SH-SY5Y (cell line): ENCODE measurements around the gene CHAMP1.

Source experiments
- GATA2 ChIP-seq: IDR thresholded peaks from 2 replicates; pipeline ENCODE4 v1.6.1; 2011; ENCODE audit warnings: mild to moderate bottlenecking, low read depth, low read length
- GATA3 ChIP-seq: IDR thresholded peaks from 2 replicates; pipeline ENCODE4 v1.6.1; 2011; ENCODE audit warnings: low read depth, mild to moderate bottlenecking, low read length, moderate library complexity

DNA sequence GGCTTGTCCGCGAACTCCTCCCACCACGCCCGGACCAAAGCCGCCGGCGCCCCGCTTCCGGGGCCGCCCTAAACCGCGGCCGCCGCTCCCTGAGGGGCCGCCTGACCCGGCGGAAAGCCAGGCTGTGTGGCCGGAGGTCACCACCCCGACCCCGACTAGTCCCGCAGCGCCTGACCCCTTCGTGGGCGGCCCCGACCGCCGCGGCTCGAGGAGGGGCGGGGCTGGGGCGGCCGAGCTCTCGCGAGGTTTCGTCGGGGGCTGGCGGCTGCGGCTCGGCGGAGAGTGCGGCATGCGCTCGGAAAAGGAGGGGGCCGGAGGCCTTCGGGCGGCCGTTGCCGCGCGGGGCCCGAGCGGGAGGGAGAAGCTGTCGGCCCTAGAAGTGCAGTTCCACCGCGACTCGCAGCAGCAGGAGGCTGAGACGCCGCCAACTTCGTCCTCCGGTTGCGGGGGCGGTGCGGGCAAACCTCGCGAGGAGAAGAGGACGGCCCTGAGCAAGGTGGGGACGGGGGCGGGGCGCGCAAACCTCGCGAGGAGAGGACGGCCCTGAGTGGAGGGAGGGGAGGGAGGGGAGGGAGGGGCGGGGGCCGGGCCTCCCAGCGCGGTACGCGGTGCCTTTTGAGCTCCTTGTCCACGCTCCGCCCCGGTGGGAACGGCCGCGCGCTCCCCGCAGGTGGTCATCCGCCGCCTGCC is 32.8 kb upstream of the CHAMP1 start, which contains the start of gene UPF3A:
- TF ChIP-seq GATA2 (no peak), GATA3 (no peak)
